ENCODE measurements around the gene UBE2Z.
"Not testable (repeated sequence)": the region's sequence is repeated elsewhere in the genome, so short reads cannot be mapped to it uniquely, and the experiment has no call there.

The UBE2Z gene
- total RNA-seq, result 44.9 to 121 reads per million in 2 donors

DNA sequence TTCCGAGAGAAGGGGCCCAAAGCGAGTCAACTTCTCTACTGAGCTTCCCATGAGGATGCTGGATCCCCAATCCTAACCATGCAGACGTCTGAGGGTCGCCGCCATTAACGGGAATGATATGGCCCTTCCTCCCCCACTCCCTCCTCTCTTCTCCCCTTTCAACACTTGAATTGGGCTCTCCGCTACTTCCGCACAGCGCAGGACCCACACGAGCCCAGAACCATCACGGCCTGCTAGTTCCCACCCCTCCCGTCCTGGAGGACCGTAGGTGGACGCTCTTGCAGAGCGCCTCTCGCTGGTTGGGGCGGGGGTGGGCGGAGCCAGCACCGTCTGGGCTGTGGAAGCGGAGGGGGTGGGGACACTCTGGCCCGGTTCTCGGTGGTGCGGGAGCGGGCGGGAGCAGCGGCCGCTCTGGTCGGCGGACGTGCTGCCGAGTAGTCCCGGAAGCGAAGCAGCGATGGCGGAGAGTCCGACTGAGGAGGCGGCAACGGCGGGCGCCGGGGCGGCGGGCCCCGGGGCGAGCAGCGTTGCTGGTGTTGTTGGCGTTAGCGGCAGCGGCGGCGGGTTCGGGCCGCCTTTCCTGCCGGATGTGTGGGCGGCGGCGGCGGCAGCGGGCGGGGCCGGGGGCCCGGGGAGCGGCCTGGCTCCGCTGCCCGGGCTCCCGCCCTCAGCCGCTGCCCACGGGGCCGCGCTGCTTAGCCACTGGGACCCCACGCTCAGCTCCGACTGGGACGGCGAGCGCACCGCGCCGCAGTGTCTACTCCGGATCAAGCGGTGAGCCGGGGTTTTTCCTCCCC is at the start of gene UBE2Z:
TSS of gene UBE2Z (plus strand) at position 361 of the 797 bp plus-strand sequence. CDS start at position 458, 97 bp downstream.
- DNase-seq, result peak; percentile 78

DNA sequence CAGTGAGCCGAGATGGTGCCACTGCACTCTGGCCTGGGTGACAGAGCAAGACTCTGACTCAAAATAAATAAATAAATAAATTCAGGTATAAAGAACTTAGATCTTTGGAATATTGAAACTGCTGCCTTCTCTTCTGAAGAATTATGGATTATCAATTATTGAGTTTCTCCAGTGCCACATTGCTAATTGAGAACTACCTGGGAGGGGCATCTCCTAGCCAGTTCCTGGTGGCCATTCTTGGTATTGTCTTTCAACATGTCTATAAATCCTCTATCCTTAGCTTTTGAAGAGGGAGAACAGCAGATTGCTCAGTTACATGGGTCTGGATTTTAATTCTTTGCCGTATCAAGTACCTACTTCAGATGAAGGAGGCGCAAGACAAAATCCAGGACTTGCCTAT is 48.2 kb upstream of the UBE2Z start:
- DNase-seq, result no peak

DNA sequence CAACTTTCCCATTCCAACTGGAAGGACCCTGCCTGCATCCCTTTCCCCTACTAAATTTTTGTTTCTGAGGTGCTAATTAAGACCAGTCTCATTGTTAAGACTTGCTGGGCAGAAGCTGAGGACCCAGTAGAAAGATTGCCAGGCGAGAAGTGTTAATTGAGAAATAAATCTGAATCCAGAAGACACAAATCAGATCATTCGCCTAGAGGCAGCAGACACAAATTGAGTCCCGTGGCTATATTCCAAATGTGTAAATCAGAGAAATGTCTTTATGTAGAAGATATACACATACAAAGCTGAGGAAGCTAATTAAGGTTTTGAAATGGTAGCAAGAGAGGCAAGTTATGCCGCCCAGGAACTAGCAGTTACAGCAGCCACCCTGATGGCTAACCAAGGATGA is 47.8 kb upstream of the UBE2Z start:
- DNase-seq, result no peak

- DNase-seq, result no peak
Measured at GRCh38 chr17:48868916-48869500, 39.2 kb upstream of the UBE2Z start.

- no peak for DNase-seq
Measured at GRCh38 chr17:48869821-48870318, 38.3 kb upstream of the UBE2Z start.

GRCh38 chr17:48871035-48871550 is 37.1 kb upstream of the UBE2Z start:
- no peak for DNase-seq

- no peak for DNase-seq
Measured at GRCh38 chr17:48871551-48872351, 36.5 kb upstream of the UBE2Z start.

GRCh38 chr17:48872409-48872808 is 35.8 kb upstream of the UBE2Z start:
- not testable (repeated sequence) for DNase-seq

- no peak for DNase-seq
Measured at GRCh38 chr17:48873209-48873608, 35.0 kb upstream of the UBE2Z start.

DNA sequence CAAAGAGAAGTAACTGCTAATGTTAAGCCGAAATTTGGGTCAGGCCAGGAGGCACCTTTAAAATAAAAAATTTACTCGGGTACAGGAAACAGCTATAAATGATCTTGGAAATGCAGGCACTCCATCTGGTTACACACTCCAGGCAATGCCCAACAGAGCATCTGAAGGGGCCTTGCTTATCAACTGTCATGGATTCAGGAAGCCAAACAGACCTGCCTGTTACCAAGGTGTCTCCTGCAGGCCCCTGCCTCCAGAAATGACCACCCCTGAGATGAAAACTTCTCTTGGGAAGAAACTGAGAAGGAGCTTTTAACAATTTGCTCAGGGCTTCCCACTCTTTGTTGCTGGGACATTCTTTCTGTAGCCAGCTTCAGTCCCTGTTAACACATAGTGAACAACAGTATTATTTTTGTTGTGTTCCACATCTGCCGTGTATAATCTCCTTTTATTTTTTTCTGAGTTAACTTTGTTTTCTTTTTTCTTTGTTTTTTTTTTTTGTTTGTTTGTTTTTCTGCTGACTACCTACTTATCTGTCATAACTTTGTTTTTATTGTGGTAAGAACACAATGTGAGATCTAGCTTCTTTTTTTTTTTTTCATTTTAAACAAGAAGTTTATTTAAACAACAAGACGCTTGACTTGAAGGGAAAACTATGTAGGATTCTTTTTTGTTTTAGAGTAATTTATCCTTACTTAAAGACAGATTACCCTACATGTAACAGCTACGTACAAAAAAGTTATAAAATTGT is 34.3 kb upstream of the UBE2Z start:
- no peak for DNase-seq

DNA sequence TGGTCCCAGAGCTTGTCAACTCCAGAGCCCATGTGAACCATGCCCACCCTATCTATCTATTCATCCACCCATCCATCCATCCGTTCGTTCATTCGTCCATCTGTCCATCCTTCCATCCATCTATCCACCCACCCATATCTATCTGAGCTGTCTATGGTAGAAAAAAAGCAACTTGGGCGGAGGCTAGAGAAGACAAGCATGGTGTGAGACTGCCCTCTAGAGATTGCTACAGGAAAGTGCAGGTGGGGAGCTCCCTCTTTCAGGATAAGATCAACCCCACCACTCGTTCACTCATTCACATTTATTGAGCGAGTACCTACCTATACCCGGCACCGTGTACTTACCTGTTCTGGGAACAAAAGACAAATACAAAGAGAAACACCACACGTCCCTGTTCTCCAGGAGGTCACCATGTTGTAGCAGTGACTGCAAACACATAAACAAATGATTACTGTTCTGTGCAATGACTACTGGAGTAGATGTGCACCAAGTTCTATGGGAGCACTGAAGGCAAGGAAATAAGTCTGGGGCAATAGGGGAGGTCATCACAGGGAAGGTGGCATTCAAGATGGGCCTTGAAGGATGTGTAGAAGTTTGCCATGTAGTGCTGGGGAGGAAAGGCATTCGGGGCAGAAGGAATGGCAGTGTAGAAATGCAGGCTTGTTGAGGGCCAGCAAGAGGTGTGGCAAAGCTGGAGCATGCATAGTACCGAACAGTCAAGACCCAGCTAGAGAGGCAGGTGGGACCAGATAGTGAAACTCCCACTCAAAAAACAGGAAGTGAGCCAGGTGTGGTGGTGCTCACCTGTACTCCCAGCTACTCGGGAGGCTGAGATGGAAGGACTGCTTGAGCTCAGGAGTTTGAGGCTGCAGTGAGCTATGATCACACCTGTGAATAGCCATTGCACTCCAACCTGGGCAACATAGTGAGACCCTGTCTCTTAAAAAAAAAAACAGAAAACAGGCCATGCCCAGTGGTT is 29.0 kb upstream of the UBE2Z start:
- DNase-seq, result peak; percentile 16

- DNase-seq, result no peak
Measured at GRCh38 chr17:48882272-48882671, 25.9 kb upstream of the UBE2Z start.

GRCh38 chr17:48883171-48883570 is 25.0 kb upstream of the UBE2Z start:
- DNase-seq, result no peak

- DNase-seq, result no peak
Measured at GRCh38 chr17:48890086-48890485, 18.1 kb upstream of the UBE2Z start.

DNA sequence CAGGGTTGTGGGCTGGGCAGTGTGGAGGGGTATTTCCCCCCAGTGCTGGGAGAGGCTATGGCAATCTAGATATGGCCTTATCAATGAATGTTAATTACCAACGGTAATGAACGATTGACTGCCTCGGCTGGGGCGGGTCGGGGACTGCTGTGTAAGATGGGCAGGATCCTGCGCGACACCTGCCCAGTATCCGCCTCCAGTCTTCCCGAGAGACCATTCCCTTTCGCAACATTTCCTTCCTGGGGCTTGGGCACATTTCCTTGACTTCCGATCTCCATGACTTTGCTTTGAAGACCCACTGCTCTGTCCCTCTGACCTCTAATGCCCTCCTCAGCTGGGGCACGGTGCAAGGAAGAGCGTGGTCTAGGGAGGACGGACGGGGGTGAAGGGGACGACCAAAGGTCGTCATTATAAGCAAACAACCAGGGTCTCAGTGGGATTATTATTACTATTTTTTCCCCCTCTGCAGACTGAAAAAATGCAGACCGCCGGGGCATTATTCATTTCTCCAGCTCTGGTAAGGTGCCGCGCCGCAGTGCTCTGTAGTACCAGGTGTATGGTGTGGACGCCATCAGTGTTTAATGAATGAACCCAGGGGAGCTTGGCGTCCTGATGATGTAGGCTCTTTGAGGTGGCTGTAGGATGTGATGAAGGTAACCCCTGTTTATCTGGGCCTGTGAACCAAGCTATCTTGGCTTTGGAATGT is 15.1 kb upstream of the UBE2Z start:
- DNase-seq, result no peak

DNA sequence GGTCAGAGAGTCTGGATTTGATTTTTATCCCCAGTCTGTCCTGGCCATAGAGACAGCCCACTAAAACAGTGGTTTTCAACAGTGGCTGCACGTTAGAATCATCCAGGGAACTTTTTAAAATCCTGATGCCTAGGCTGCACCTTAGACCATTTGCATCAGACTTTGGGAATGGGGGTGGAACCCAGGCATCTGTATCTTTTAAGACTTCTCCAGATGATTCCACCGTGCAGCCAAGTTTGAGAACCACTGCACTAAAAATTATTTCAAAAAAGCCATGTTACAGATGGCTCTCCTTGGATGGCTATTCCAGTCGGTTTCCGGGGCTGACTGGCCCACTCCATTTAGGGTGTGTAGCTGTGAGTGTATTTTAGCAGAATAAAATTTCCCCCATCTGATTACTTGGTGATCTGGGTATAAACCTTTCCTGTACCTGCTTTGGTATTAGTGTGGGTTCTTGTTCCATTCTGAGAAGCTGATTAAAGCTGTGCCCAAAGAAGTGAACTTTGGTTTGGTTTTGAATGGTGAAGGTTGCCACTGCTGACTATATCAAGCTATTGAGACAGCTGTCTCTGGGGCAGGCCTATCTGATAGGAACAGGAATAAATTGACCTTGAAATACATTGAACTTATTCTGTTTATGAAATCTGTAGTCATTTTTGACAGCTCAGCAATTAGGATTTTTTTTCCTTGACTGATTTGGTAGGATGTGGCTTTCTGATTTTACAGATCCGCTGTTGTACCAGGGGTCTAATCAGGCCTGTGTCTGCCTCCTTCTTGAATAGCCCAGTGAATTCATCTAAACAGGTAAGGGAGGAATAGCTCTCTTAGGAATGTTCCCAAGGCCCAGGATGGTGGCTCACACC is 14.3 kb upstream of the UBE2Z start:
- DNase-seq, result no peak

DNA sequence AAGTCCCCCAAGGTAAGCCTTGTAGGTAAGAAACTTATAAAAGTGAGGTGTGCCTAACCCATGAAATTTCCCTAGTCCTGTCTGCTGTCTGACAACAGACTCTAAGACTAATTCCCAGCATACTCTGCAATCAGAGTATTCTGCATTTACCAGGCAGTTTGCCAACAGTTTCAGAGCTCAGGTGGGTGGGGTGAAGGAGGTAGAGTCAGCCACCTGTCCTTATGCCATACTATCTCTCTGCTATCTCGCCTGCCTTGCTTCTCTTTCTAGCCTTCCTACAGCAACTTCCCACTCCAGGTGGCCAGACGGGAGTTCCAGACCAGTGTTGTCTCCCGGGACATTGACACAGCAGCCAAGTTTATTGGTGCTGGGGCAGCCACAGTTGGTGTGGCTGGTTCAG is 13.3 kb upstream of the UBE2Z start:
- DNase-seq, result no peak

DNA sequence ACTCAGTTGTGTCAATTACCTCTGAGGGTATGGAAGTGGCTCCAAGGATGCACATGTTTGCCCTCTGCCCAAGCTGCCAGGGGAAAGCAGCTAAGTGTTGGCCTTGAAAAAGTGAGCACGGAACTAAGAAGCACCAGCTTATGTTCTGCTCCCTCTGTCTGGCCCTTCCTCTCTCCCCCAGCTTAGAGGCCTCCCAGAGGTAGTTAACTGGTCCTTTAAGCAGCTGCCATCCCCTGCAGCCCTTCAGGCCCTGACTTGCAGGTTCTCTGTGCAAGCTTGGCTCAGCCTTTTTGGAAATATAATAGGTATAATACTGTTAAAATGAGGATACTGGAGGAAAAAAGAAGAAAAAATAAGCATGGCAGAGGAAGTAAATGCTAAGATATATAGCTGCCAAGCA is 7.0 kb upstream of the UBE2Z start:
- DNase-seq, result no peak

- no peak for DNase-seq
Measured at GRCh38 chr17:48903401-48903800, 4.8 kb upstream of the UBE2Z start.

DNA sequence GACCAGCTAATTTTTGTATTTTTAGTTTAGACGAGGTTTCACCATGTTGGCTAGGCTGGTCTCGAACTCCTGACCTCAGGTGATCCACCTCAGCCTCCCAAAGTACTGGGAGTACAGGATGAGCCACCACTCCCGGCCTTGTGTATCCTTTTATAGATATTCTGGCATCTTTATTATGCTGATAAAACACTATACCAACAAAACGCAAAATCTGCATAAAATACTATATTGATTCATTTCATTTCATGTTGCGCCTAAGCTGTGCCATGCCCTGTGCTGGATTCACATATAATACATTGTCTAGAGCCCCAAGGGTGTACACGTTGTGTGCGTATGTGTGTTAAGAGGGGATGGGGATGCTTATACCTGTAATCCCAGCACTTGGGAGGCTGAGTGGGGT is 3.8 kb upstream of the UBE2Z start:
- no peak for DNase-seq
